Thoracic aorta (tissue), 2 donors: ENCODE data around the gene CEP70. TPM values are rescaled to one million over a fixed set of nuclear protein-coding genes. Genes with fewer than 3 reads are reported as not detected.

Experiments
- ATAC-seq: fragments of 150-250 bp; one replicate; pipeline ENCODE4 v1.8.0; 2017; ENCODE audit warnings: low read depth; ENCODE audit not compliant: insufficient number of reproducible peaks, low FRiP score
- DNase-seq: peaks from one replicate; pipeline ENCODE4 v3.0.0-alpha.2; 2020; ENCODE audit warnings: low spot score
- H3K27ac ChIP-seq, 2 donors: fragments of 200-600 bp; sonication (generic); 1 replicate in 1 of 2; 2 replicates in 1 of 2; pipeline ENCODE4 v1.5.1; 2016; ENCODE audit warnings: mild to moderate bottlenecking in 2 of 2, moderate library complexity in 2 of 2
- H3K27me3 ChIP-seq: fragments of 200-600 bp; sonication (generic); replicated peaks from 2 replicates; pipeline ENCODE4 v1.6.0; 2016; ENCODE audit warnings: mild to moderate bottlenecking; ENCODE audit not compliant: insufficient read depth
- H3K36me3 ChIP-seq: fragments of 200-600 bp; sonication (generic); one replicate; pipeline ENCODE4 v1.5.1; 2016
- H3K4me1 ChIP-seq, 2 donors: fragments of 200-600 bp; sonication (generic); 1 replicate in 1 of 2; 2 replicates in 1 of 2; pipeline versions ENCODE4 v1.5.1 to v1.6.0; 2016; ENCODE audit warnings: low read depth in 2 of 2, mild to moderate bottlenecking in 1 of 2; ENCODE audit not compliant: control insufficient read depth in 1 of 2
- H3K4me3 ChIP-seq: fragments of 200-600 bp; sonication (generic); 2 replicates; pipeline ENCODE4 v1.5.1; 2016; ENCODE audit warnings: mild to moderate bottlenecking
- H3K9me3 ChIP-seq: fragments of 200-600 bp; sonication (generic); 2 replicates; pipeline ENCODE4 v1.5.1; 2016
- CTCF ChIP-seq: fragments of 200-600 bp; sonication (generic); IDR thresholded peaks from one replicate; pipeline ENCODE4 v1.5.1; 2019; ENCODE audit warnings: antibody characterized with exemption
- total RNA-seq, 2 donors: library from RNA; depleted of rRNA; stranded (reverse); fragments of >200 nt; gene quantifications; one replicate each; pipeline versions ENCODE4 v1.1.0 to v1.2.3, GENCODE V29; 2016

CEP70 gene
- total RNA-seq, 2 donors from 2014 or later, result 18.4 to 38.2 TPM

- TF ChIP-seq CTCF, result no peak
- peaks cover 8% of the 10 kb centered on the region for H3K9me3 ChIP-seq
- no peak for ATAC-seq
Observed at GRCh38 chr3:138638641-138639040, 44.6 kb upstream of the CEP70 start.

GRCh38 chr3:138629526-138629925 lies 35.5 kb upstream of the CEP70 start:
- Histone ChIP-seq H3K36me3 (peaks cover 10% of the 10 kb centered on the region), H3K9me3 (no peaks in the 10 kb centered on the region), H3K27ac (no peak overlapping the region), H3K4me1 (no peaks in the 10 kb centered on the region), H3K4me3 (no peak overlapping the region), H3K27me3 (no peaks in the 10 kb centered on the region)
- DNase-seq (no peak), ATAC-seq (no peak)
- no peak for TF ChIP-seq CTCF

More at GRCh38 chr3:138638641-138639040, 44.6 kb upstream of the CEP70 start:
- Histone ChIP-seq H3K27ac (no peak overlapping the region), H3K4me1 (no peaks in the 10 kb centered on the region), H3K4me3 (no peak overlapping the region), H3K27me3 (no peaks in the 10 kb centered on the region), H3K36me3 (no peaks in the 10 kb centered on the region)
- DNase-seq, result no peak

GRCh38 chr3:138625707-138626365 lies 31.8 kb upstream of the CEP70 start:
- DNase-seq, result no peak
- Histone ChIP-seq H3K4me3 (no peak overlapping the region), H3K27me3 (no peaks in the 10 kb centered on the region), H3K4me1 (no peaks in the 10 kb centered on the region), H3K9me3 (no peaks in the 10 kb centered on the region), H3K36me3 (peaks cover 7% of the 10 kb centered on the region), H3K27ac (no peak overlapping the region)
- ATAC-seq, result no peak
- TF ChIP-seq CTCF, result no peak

GRCh38 chr3:138624518-138624917 lies 30.5 kb upstream of the CEP70 start:
- Histone ChIP-seq H3K4me1 (no peaks in the 10 kb centered on the region), H3K27ac (no peak overlapping the region), H3K9me3 (no peaks in the 10 kb centered on the region), H3K27me3 (no peaks in the 10 kb centered on the region), H3K36me3 (peaks cover 2% of the 10 kb centered on the region), H3K4me3 (no peak overlapping the region)
- DNase-seq (no peak), ATAC-seq (no peak)
- TF ChIP-seq CTCF, result no peak

GRCh38 chr3:138620431-138620830 lies 26.4 kb upstream of the CEP70 start:
- no peak for DNase-seq
- TF ChIP-seq CTCF, result no peak
- no peaks in the 10 kb centered on the region for H3K36me3 ChIP-seq

More at GRCh38 chr3:138620431-138620830, 26.4 kb upstream of the CEP70 start:
- Histone ChIP-seq H3K9me3 (no peaks in the 10 kb centered on the region), H3K4me1 (no peaks in the 10 kb centered on the region), H3K4me3 (no peak overlapping the region), H3K27me3 (no peaks in the 10 kb centered on the region), H3K27ac (no peak overlapping the region)
- no peak for ATAC-seq
